ENCODE data around the gene SLC38A3. TPM values are rescaled to one million over a fixed set of nuclear protein-coding genes. Genes with fewer than 3 reads are reported as not detected.
A peak's percentile ranks its signal among the peaks of the same experiment; 100 is the strongest.

SLC38A3 gene
- total and polyA plus RNA-seq, 2 experiments from 2014 or later: 0.28 to 1.3 TPM

GRCh38 chr3:50264964-50265485 lies 60.0 kb downstream of the SLC38A3 start:
- no peaks in the 10 kb centered on the region for H3K79me2 ChIP-seq (replicated peaks; ENCODE audit: insufficient read depth)
- no peaks in the 10 kb centered on the region for H4K20me1 ChIP-seq (replicated peaks; ENCODE audit: insufficient read depth)
- peak overlapping the region; percentile 89 for H3K27ac ChIP-seq (ENCODE audit: low read depth)
- H3K4me2 ChIP-seq: peak overlapping the region; percentile 61
- no peaks in the 10 kb centered on the region for H3K27me3 ChIP-seq (ENCODE audit: insufficient read depth)
- peaks cover 15% of the 10 kb centered on the region for H3F3A ChIP-seq (replicated peaks; ENCODE audit: low read depth)
- H3K4me1 Mint-ChIP-seq: peaks cover 58% of the 10 kb centered on the region
- H3K4me3 Mint-ChIP-seq: peak overlapping the region; percentile 39; the same call in 1 of the 3 replicates
- H2AFZ ChIP-seq: no peak overlapping the region
- DNase-seq (ENCODE audit: low spot score) (peak; percentile 96), ATAC-seq (no peak; the same call in 2 of the 3 replicates)
- peak overlapping the region; percentile 96 for H3K27ac Mint-ChIP-seq
- H3K4me3 ChIP-seq: peak overlapping the region; percentile 27; the same call in 1 of the 2 replicates
- no peaks in the 10 kb centered on the region for H3K36me3 ChIP-seq (ENCODE audit: insufficient read depth)
- H3K9me2 ChIP-seq (ENCODE audit: insufficient read depth): no peaks in the 10 kb centered on the region
- peaks cover 58% of the 10 kb centered on the region for H3K4me1 ChIP-seq (ENCODE audit: insufficient read depth)
- H3K27me3 Mint-ChIP-seq (ENCODE audit: insufficient read depth, low read depth, poor library complexity): peaks cover 23% of the 10 kb centered on the region
- no peak for TF ChIP-seq ZNF462 (CRISPR knock-in tag; IDR thresholded peaks at IDR 0.05)
- peak; percentile 34 for TF ChIP-seq POLR2AphosphoS5 (IDR thresholded peaks at IDR 0.05; ENCODE audit: low read depth)
- no peaks in the 10 kb centered on the region for H3K36me3 Mint-ChIP-seq (ENCODE audit: low read depth)
- no peaks in the 10 kb centered on the region for H3K9me3 Mint-ChIP-seq

- H3K4me1 Mint-ChIP-seq: peaks cover 58% of the 10 kb centered on the region
- no peaks in the 10 kb centered on the region for H3K9me3 Mint-ChIP-seq
- ATAC-seq: no peak
- no peak for TF ChIP-seq EZH2phosphoT487 (IDR thresholded peaks at IDR 0.05; ENCODE audit: unreplicated experiment)
- no peak for TF ChIP-seq ZNF114 (CRISPR knock-in tag; IDR thresholded peaks at IDR 0.05)
- no peak for TF ChIP-seq ZNF462 (CRISPR knock-in tag; IDR thresholded peaks at IDR 0.05)
- no peak for TF ChIP-seq ZNF331 (CRISPR knock-in tag; IDR thresholded peaks at IDR 0.05; ENCODE audit: low read depth)
- no peak for TF ChIP-seq JUNB (IDR thresholded peaks at IDR 0.05; ENCODE audit: unreplicated experiment)
Observed at GRCh38 chr3:50265571-50265970, 60.5 kb downstream of the SLC38A3 start.

More at GRCh38 chr3:50265571-50265970, 60.5 kb downstream of the SLC38A3 start:
- Histone ChIP-seq H3K4me1 (ENCODE audit: insufficient read depth) (peaks cover 58% of the 10 kb centered on the region), H2AFZ (no peak overlapping the region), H4K20me1 (replicated peaks; ENCODE audit: insufficient read depth) (no peaks in the 10 kb centered on the region), H3K36me3 (ENCODE audit: insufficient read depth) (no peaks in the 10 kb centered on the region), H3K4me3 (no peak overlapping the region), H3K79me2 (replicated peaks; ENCODE audit: insufficient read depth) (no peaks in the 10 kb centered on the region), H3K27ac (ENCODE audit: low read depth) (peak overlapping the region; percentile 89), H3F3A (replicated peaks; ENCODE audit: low read depth) (peaks cover 15% of the 10 kb centered on the region), H3K9me2 (ENCODE audit: insufficient read depth) (no peaks in the 10 kb centered on the region), H3K27me3 (ENCODE audit: insufficient read depth) (no peaks in the 10 kb centered on the region), H3K4me2 (peak overlapping the region; percentile 61)
- H3K27me3 Mint-ChIP-seq (ENCODE audit: insufficient read depth, low read depth, poor library complexity): peaks cover 21% of the 10 kb centered on the region
- H3K36me3 Mint-ChIP-seq (ENCODE audit: low read depth): no peaks in the 10 kb centered on the region
- H3K27ac Mint-ChIP-seq: peak overlapping the region; percentile 63; the same call in 1 of the 2 replicates
- H3K4me3 Mint-ChIP-seq: no peak overlapping the region; the same call in 2 of the 3 replicates
- DNase-seq (ENCODE audit: low spot score): no peak

Measured in GM23338 (cell line).